ENCODE measurements around the gene TUSC7. TPM values are rescaled to one million over a fixed set of nuclear protein-coding genes. Genes with fewer than 3 reads are reported as not detected.

Gene TUSC7
- total RNA-seq, result not detected
- long read RNA-seq, result 0 reads

DNA sequence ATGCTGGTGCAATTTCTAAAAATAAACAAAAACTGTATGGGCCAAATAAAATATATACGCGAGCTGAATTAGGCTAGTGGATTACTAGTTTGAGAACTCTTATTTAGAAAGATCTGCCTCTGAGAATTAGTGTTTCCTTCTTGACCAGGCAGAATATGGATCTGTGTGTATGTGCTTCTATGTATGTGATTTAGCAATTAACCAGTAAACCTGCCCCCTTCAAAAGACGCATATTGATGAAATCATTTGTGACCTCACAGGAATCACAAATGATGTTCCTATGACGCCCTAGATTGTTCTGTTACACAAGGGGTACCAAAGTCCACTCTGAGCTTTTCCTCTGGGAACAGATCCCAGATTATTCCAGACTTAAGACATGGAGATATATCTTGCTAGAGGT lies at the start of gene TUSC7:
Gene TUSC7 (plus strand): TSS at position 301 of the 400 bp plus-strand sequence.
- ATAC-seq, result no peak
- DNase-seq (ENCODE audit: missing footprints), result no peak
- intact Hi-C loops (cut with DNase I), result no loop called here

DNA sequence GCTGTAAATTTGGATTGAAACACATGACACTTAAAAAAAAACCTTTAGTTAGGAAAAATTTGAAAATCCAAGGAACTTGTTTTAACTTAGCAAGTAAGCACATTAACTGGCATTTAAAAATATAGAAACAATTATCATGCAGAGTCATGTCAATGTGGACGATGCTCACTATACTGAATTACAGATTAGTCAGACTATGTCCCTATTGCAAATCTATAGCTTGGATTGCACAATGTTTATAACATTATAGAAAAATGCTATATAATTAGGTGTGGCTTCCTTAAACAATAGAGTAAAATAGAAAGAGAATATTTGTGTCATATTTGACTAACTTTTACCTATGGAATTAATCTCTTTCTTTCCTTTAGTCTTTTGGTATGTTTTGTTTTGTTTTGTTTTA lies 48.4 kb upstream of the TUSC7 start:
- DNase-seq (ENCODE audit: missing footprints) (no peak), ATAC-seq (no peak)
- intact Hi-C loops (cut with DNase I), result no loop called here

DNA sequence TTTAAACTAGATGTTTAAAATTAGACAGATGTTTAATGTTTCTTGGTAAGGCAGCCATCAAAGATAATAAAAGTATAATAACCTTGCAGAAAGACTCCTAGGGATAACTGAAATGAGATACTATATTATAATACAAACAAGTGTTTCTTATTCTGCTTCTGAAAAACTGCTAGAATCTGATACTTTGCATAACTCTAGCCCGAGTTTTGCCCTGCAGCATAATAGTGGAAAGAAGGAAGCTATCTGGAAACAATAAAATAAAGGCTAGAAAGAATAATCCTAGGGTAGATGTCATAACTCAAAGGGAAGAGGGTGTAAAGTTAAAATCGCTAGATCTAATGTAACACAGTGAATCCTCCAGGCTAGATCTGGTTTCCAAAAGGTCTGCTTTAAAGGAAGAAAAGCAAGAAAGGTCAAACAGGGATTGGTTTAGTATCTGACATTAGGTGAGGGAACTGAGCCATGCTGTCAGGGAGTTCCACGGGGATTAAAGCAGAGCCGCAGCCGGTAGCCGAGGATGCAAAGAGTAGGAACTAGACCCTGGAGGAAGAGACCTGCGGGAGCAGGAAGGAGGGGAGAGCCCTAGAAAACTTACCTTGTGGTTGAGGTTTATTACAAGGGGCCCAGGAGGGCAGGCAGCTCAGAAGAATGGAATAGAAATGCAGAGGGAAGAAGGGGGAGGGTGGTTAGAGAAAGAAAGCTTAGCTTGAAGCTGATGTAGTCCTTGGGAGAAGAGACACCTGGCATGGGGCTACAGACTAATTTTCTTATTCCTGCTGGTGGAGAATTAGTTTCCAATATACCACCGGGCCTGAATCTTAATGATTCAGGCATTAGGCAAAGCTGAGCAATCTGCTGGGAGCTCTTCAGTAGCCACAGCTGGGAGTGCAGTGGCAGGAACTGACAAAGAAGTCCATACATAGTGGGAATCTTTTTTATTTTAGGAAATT lies 46.1 kb upstream of the TUSC7 start:
- intact Hi-C loops (cut with DNase I), result no loop called here
- DNase-seq (ENCODE audit: missing footprints) (no peak), ATAC-seq (no peak)

DNA sequence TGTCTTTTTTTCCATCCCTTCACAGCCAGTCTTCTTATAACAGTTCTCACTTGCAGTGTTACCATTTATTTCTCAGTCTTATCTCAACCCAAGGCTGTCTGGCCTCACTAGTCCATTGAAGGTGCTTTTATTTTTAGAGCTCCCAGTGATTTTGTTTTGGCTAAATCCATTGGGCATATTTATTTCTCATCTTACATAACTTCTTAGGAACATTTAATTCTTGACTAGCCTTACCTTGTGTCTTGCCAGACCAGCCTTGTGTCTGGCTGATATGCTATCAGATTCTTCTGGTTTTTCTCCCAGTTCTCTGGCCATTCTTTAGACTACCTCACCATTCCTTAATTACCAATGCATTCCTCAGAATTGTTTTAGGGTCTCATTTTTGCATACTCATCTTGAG lies 42.3 kb upstream of the TUSC7 start:
- intact Hi-C loops (cut with DNase I), result no loop called here
- no peak for DNase-seq (ENCODE audit: missing footprints)
- ATAC-seq, result peak; percentile 56

DNA sequence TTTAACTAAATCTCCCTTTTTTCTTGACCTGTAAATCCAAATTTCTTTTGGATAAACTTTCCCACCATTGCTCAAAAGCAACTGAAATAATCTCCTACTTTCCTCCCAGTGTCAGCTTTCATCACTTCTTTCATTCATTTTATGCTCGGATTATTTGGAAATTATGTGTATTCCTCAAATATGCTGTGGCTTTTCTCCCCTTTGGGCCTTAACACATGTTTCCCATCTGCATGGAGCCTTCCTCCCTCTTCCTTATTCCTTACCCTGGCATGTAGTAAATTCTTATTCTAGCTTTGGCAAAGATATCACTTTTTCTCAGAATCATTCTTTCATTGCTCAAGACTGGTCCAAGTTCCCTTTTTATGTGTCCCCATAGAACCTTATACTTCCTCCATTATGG lies 41.8 kb upstream of the TUSC7 start:
- intact Hi-C loops (cut with DNase I), result no loop called here
- peak; percentile 54 for ATAC-seq
- DNase-seq (ENCODE audit: missing footprints), result no peak

DNA sequence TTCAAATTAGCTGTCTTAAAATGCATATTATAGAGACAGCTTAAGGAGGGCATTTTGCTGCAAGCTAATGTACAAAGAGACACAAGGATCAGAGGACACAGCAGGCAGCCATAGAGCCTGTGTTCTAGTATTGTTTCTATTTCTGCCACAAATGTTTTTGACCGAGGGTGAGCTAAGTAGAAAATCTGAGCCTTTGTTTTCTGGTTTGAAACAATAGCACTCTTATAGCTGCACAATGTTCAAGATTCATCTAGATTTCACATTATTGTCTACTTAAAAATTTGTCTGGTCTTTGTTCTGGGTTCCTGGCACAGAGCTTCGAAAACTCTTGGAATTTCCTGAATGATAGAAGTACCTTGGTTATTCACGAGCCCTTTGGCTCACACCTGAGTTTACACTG lies 40.0 kb upstream of the TUSC7 start:
- intact Hi-C loops (cut with DNase I), result no loop called here
- DNase-seq (ENCODE audit: missing footprints), result no peak
- ATAC-seq, result no peak

DNA sequence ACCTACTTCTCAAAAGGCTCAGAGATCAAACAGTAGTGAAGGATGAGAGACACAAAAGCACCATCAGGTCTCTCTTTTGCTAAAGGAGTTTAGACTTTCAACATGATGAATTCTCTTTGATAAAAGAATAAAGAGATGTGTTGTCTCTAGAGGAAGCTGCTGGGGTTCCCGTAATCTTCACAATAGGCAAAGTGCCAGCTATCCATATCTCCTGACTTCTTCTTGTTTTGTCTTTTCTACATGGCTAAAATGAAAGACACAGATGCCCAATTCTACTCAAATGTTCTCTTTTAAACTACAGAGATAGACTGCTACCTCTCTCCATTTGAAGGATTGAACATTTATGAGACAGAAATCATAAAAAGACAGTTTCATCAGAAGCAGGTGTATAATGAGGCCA lies 38.4 kb upstream of the TUSC7 start:
- DNase-seq (ENCODE audit: missing footprints) (no peak), ATAC-seq (no peak)
- intact Hi-C loops (cut with DNase I), result no loop called here

DNA sequence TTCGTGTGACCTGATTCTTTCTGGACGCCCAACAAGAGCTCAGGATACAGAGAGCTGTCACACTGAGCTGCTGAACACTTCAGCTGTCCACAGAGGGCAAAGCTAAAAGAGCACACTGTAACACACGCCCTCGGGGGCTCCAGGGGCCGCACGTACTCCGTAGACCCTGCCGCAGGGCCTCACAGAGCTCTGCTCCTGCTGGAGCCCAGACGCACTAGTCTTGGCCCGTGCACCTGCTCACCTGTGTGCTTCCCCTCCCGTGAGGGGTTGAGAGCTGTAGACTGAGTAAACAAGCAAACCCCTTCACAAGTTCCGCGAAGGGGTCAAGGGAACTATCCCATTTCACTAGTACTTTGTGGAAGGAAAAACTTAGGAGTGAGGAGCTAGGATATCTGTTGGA lies 30.7 kb upstream of the TUSC7 start:
- intact Hi-C loops (cut with DNase I), result no loop called here
- ATAC-seq (no peak), DNase-seq (ENCODE audit: missing footprints) (peak; percentile 52)

DNA sequence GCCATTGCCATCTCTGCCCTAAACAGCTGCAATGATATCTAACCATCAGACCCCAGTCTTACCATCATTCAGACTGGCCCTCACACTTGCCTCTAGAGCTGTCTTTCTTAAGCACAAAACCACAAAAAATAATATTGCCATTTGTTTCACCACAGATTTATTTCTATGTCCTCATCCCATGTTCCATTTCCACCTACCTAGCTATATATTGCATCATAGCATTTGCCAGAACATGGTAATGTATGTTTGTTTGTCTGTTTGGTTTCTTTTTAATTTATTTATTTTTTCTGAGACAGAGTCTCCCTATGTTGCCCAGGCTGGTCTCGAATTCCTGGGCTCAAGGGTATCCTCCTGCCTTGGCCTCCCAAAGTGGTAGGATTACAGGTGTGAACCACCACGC lies 18.5 kb upstream of the TUSC7 start:
- DNase-seq (ENCODE audit: missing footprints), result no peak
- no peak for ATAC-seq
- intact Hi-C loops (cut with DNase I), result no loop called here

DNA sequence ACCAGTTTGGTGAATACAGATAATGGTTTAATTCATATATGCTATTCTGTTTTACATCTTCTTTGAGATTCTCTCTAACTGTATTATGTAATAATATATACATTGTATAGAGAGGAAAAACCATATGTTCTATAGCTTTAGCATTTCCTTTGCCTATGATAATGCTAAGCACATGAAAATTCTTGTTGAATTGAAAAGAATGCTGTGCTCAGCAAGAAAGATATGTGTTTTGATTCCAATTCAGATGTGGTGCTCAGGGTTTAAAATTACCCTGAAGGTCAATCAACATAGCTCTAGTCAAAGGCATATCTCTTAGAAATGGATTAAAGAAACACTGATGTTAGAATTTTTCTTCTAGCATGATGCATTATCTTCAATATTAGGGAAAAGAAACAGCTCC lies 8.5 kb upstream of the TUSC7 start:
- intact Hi-C loops (cut with DNase I), result no loop called here
- DNase-seq (ENCODE audit: missing footprints) (no peak), ATAC-seq (no peak)

DNA sequence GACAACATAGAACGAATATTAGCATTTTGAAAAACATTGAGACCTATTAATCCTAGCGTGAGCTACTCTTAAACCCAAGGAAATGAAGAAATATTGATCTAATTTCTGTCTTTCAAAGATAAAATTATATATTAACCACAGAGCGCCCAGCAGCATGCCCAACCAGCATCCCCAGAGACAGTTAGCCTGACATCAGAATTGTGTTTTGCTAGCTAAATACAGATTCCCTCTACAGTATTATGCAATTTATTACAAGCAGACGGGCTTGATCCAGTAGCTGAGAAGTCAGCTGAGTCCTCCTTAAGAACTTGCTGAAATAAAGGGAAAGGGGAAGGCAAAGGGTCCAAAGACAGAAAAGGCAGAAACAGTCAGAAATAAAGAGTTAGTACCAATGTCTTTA lies 7.2 kb upstream of the TUSC7 start:
- intact Hi-C loops (cut with DNase I), result no loop called here
- DNase-seq (ENCODE audit: missing footprints) (no peak), ATAC-seq (no peak)

DNA sequence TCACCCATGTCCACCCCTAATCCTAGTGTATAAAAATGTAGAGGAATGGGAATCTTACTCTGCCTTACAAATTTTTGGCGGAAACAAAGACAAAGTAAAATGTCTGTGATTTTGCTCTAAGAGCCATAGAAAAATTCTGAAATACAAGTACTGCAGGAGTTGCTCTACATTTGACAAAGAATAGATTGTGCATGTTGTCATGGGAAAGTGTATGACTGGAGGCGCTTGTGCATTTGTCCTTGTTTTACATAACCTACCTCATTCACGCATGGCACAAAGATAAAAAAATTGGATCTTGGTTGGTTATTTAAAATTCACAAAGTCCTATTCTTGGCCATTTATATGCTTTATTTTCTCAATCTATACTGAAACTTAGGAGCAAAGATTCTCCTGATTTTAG lies 2.0 kb upstream of the TUSC7 start:
- intact Hi-C loops (cut with DNase I), result no loop called here
- no peak for DNase-seq (ENCODE audit: missing footprints)

DNA sequence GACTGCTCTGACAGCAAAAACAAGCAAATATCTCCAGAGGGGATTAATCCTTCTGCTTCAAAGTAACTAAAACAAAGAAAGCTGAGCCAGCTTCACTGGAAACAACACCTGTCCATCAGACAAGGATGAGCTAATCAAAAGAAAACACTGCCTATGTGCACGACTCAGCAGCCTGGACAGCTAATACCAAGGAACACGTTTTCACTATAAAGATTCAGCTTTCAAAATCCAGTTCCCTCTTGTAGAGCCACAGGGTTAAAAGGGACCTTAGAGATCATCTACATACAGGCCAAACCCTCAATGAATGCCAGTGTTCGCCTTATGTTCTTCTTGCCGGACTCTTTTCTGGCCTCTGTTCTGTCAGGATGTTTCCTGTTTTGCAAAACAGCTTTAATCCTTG lies 6.9 kb downstream of the TUSC7 start:
- intact Hi-C loops (cut with DNase I), result no loop called here
- ATAC-seq (no peak), DNase-seq (ENCODE audit: missing footprints) (no peak)

More for the DNA sequence above, 2.0 kb upstream of the TUSC7 start:
- no peak for ATAC-seq

DNA sequence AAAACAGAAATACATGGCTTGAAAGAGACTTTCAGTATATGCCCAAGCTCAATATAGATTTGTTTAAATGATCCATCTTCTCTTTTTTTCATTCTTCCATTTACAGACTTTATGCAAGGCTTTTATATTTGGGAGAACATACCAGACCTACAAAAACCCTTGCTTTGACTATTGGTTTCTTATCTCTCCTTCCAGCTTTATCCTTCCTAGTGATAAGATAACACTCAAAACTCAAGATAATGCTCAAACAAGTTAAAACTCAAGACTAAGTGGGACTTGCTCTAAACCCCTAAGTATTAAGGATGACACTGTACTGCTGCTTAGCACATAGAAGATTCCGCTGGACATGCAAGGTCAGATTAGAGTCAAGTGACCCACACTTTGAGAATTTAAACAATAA lies 8.0 kb downstream of the TUSC7 start:
- DNase-seq (ENCODE audit: missing footprints), result no peak
- intact Hi-C loops (cut with DNase I), result no loop called here
- ATAC-seq, result no peak

DNA sequence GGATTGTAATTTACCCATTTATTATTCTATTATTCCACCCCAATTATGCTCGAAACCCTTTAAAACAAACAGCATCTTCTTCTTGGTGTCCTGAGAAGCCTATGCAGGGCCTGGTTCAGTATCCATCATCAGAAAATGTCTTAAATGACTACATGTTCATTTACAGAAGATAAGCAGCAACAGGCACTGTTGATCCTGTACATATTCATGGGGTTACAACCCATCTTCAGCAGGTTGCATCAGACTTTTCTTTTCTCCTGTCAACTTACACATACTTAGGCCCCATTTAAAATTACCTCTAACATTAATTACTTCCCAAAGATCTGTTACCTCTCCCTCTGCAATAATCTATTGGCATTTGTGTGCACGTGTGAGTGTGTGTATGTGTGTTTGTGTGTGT lies 18.9 kb downstream of the TUSC7 start:
- intact Hi-C loops (cut with DNase I), result no loop called here
- ATAC-seq, result no peak
- no peak for DNase-seq (ENCODE audit: missing footprints)

DNA sequence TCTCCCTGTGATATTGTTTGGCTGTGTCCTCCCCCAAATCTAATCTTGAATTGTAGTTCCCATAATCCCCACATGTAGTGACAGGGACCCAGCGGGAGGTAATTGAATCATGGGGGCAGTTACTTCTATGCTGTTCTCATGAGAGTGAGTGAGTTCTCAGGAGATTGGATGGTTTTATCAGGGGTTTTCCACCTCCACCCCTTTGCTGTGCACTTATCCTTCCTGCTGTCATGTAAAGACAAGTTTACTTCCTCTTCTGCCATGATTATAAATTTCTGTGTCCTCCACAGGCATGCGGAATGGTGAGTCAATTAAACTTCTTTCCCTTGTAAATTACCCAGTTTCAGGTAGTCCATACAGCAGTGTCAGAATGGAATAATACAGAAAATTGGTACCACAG lies 24.7 kb downstream of the TUSC7 start:
- no peak for ATAC-seq
- intact Hi-C loops (cut with DNase I), result no loop called here
- DNase-seq (ENCODE audit: missing footprints), result no peak

DNA sequence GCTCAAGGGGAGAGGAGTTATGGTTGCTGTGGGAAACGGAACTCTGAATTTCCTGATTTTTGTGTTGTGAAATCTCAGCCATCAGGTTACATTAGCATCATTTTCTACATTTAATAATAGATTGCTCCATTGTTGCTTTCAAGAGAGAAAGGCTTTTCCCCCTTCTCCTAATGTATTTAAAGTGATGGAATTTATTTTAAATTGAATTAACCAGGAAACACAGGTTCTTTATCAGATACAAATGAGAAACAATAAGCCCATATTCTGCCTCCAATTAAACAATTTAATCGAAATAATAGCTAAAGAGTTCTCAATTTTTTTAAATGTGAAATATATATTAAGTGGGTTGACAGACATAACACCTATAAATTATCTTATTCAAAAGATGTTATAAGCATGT lies 30.1 kb downstream of the TUSC7 start:
- intact Hi-C loops (cut with DNase I), result no loop called here
- no peak for ATAC-seq
- no peak for DNase-seq (ENCODE audit: missing footprints)

DNA sequence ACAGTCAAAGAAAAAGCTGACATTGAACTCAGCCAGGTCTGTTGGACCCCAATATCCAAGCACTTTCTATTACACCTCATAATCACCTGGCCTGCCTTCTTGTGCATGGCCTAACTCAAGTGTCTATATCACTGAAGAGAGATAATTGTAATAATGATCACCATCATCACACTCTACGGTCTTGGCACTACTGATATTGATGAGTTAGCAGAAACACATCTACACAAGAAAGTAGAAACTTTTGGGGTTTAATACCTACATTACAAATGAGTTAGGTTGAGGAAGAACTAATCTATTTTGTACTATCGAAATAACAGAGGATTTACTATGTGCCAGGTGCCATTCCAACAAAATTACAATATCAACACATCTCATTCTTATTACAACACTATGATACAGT lies 30.7 kb downstream of the TUSC7 start:
- no peak for ATAC-seq
- DNase-seq (ENCODE audit: missing footprints), result no peak
- intact Hi-C loops (cut with DNase I), result no loop called here

DNA sequence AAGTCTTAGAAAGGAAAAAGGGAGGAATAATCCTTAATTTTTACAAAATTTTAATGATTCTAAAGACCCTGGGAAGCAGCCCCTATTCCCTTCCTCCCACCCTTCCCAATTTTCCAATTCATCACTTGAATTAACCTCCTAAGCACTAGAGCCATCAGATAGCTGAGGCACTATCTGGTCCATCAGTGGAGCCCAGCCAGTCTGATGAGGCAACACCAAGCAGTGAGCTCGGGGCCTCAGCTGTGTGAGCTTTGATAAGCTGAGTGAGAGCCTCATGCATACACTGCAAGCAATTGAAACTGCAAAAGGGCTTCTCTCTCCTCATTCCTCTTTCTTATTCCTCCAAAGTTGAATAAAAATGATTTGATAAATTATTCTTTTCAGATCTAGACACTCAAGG lies 31.9 kb downstream of the TUSC7 start:
- ATAC-seq (no peak), DNase-seq (ENCODE audit: missing footprints) (no peak)
- intact Hi-C loops (cut with DNase I), result no loop called here

DNA sequence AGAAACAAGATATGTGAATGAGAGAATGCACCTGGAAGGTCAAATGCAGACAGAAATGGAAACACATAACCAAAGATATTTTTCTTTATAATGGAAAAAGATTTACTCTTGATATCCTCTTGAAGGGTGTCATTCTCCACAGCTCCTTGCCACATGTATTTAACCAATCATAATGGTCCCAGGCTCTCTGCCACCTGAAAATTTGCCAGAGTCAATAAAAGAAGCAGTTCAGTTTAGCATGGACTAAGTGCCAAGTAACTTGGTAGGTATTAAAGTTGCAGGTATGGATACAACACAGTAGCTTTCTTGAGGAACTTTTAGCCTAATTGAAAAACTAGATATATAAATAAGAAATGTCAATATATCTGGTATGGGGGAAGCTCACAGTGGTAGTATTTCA lies 33.5 kb downstream of the TUSC7 start:
- ATAC-seq, result no peak
- DNase-seq (ENCODE audit: missing footprints), result no peak
- intact Hi-C loops (cut with DNase I), result no loop called here

DNA sequence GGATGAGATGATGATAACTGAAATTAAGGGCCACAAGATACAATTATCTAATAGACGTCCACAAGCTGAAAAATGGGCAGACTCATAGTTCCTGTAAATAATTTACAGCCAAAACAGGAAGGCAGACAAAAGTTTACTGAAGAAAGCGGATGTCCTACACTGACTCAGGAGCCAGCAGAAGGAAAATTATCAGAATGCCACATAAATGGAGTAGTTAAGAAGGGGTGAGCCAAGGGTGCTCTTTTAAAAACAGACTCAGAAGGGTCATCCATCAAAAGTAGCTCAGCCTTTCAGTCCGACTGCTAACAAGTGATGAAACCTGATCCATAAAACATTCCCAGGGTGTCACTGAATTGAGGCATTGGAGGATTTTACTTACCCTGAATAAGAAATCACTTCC lies 39.8 kb downstream of the TUSC7 start:
- ATAC-seq (no peak), DNase-seq (ENCODE audit: missing footprints) (no peak)
- intact Hi-C loops (cut with DNase I), result no loop called here

Data from Right ventricle myocardium inferior (tissue), 1 donor.